Measurements from ENCODE around the gene KRT75.
"Not testable (repeated sequence)": the region's sequence is repeated elsewhere in the genome, so short reads cannot be mapped to it uniquely, and the experiment has no call there.

KRT75 gene

GRCh38 chr12:52434081-52434733 lies at the start of gene KRT75:
KRT75 (minus strand) TSS chr12:52434371; CDS start chr12:52434304, 67 bp downstream.
- no peak for DNase-seq

DNA sequence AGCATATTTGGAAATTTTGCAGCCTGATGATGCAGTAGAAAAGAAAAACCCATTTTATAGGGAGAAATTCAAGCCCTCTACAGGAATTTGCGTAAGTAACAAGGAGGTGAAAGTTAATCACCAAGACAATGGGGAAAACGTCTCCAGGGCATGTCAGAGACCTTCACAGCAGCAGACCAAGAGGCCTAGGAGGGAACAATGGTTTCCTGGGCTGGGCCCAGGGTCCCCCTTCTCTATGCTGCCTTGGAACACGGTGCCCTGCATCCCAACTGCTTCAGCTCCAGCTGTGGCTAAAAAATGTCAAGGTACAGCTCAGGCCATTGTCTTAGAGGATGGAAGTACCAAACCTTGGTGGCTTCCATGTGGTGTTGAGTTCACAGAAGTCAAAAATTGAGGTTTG lies 45.9 kb upstream of the KRT75 start:
- DNase-seq: no peak

- DNase-seq: no peak
Measured at GRCh38 chr12:52477651-52478050, 43.5 kb upstream of the KRT75 start.

DNA sequence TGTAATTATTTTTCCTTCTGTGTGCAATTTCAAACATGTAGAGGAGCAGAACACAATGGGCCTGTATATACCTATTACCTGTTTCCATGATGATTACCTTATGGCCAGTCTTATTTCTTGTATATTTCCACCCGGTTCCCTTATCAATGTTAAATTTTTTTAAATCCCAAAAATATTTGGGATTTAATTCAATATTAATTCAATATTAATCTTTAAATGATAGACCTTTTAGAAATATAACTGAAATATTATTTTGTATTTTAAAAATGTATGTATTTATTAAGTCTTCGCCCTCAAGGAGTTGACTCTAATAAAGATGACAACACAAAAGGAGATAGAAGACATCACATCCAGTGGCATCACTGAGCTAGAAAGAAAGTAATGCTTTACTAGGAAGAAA lies 40.0 kb upstream of the KRT75 start:
- no peak for DNase-seq

DNA sequence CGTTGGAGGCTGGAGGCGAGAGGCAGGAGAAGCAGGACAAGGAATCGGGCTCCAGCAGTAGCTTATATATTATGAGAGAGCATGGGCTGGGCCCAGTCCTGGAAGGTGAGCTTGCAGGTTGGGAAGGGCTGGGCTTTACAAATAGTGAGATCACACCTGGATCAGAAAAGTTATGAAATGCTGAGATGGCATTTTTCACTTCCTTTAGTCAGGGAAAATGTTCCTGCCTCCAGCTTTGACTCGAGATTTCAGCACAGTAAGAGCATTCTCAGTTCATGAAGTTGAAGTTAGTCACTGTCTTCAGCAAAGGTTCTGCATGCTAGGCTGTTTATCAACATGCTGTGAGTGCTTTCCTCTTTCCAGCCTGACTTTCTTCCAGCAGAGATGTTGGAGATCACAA lies 39.6 kb upstream of the KRT75 start, which contains the start of gene KRT6C:
TSS of gene KRT6C (minus strand) at position 38 of the 400 bp plus-strand sequence. CDS start 68 bp downstream, outside the sequence.
- no peak for DNase-seq

- no peak for DNase-seq
Measured at GRCh38 chr12:52469853-52470252, 35.7 kb upstream of the KRT75 start.

DNA sequence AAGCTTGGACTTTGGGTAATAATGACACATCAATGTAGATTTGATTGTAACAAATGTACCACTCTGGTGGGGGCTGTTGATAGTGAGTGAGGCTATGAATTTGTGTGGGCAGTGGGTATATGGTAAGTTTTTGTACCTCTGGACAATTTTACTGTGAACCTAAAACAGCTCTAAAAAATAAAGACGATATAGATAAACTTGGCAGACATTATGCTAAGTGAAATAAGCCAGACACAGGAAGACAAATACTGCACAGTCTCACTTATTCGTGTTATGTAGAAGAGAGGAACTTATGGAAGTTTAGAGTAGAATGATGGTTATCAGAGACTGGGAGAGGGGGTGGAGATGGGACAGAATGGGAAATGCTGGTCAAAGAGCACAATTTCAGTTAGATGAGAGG lies 30.7 kb upstream of the KRT75 start:
- no peak for DNase-seq

DNA sequence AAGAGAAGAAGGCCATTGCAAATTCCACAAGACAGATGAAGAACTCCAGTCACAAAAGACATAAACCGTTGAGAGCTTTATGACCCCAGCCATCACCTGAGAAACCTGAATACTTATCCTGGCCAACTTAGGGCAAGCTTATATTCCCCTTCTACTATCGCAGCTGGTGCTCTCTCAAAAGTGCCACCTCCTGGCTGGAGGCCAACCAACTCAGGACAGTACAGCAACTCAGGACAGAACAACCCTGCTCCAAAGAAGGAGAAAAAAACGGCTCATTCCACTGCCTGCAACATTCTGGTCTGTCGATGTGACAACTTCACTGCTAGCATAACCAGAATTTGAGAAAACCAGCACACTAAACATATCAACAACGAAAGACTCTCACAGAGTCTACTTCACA lies 27.5 kb upstream of the KRT75 start:
- DNase-seq: no peak

DNA sequence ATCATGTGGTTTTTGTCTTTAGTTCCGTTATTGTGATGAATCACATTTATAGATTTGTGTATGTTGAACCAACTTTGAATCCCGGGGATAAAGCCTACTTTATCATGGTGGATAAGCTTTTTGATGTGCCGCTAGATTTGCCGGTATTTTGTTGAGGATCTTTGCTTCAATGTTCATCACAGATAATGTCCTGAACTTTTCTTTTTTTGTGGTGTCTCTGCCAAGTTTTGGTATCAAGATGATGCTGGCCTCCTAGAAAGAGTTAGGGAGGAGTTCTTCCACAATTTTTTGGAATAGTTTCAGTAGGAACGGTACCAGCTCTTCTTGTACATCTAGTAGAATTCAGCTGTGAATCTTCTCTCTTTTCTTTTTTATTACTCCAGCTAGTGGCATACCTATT lies 24.7 kb upstream of the KRT75 start:
- DNase-seq: no peak

DNA sequence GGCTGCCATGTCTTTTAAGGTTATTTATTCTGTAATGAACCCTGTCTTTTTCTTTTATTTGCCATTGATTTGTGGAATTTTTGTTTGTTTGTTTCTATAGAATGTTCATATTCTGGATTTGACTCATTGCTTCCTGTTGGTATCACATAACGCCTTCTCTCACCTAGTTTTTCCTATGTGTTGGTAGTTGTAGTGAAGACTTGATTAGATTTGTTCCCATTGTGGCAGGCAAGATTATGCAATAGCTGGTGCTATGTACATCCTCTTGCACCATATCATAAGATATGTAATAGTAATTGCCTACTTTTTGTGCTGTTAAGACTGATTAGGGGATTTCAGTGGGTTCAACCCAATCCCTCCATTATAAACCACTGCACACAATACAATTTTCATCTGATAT lies 21.6 kb upstream of the KRT75 start:
- no peak for DNase-seq

DNA sequence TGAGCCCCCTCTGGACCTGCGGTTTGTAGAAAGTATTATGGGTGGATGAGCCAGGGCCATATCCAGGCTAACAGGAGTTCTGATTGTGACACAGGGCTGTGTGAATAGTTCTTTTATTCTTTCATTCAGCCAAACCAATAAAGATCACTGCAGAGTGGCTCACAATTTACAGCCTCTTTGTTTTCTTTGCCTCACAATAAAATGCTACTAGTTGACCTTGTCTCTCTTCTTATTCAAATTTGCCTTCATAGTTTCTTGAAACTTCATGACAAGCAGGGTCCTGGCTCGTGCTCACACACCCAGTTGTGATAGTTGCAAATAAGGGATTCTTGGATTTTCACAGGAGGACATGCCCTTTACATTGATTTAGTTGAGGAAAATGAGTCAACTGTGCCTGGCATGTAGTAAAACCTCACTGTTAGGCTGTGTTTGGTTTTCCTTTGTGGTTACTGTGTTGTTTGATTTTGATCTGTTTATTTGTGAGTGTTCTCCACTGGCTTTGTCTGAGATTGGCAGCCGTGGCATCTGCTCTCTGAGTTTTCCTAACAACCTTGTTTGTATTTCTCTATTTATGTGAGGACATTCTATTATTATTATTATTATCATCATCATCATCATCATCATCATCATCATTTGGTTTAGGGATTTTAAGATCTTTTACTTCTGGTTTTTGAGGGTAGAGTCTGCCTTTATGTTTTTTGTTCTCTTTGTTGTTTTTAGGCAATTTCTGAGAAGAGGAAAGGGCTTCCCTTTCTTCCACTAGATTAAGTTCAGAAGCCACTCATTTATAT lies 20.4 kb upstream of the KRT75 start:
- no peak for DNase-seq

DNA sequence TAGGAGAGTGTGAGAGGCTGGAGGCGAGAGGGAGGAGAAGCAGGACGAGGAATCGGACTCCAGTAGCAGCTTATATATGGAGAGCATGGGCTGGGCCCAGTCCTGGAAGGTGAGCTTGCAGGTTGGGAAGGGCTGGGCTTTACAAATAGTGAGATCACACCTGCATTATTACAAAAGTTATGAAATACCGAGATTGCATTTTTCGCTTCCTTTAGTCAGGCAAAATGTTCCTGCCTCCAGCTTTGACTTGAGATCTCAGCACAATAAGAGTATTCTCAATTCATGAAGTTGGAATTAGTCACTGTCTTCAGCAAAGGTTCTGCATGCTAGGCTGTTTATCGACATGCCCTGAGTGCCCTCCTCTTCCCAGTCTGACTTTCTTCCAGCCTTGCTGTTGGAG lies 17.9 kb upstream of the KRT75 start, which contains the start of gene KRT6B:
TSS of gene KRT6B (minus strand) at position 46 of the 400 bp plus-strand sequence. CDS start 68 bp downstream, outside the sequence.
- DNase-seq: no peak

- DNase-seq: no peak
Measured at GRCh38 chr12:52448228-52448627, 14.1 kb upstream of the KRT75 start.

DNA sequence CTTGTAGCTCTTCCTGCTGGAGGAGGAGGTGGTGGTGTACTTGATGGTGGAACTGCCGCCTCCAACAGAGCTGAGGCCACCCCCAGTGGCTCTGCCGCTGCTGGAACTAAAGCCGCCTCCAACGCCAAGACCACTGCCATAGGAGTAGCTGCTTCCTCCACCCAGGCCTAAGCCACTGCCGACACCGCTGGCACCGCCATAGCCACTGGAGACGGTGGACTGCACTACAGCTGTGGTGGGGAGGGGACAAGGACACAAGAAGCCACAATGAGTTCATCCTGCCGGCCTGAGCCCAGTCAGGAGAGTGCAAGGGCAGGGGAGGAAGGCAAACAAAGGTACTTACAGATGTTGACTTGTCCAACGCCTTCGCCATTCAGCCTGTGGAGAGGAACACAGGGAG lies 13.0 kb upstream of the KRT75 start:
- DNase-seq: not testable (repeated sequence)

DNA sequence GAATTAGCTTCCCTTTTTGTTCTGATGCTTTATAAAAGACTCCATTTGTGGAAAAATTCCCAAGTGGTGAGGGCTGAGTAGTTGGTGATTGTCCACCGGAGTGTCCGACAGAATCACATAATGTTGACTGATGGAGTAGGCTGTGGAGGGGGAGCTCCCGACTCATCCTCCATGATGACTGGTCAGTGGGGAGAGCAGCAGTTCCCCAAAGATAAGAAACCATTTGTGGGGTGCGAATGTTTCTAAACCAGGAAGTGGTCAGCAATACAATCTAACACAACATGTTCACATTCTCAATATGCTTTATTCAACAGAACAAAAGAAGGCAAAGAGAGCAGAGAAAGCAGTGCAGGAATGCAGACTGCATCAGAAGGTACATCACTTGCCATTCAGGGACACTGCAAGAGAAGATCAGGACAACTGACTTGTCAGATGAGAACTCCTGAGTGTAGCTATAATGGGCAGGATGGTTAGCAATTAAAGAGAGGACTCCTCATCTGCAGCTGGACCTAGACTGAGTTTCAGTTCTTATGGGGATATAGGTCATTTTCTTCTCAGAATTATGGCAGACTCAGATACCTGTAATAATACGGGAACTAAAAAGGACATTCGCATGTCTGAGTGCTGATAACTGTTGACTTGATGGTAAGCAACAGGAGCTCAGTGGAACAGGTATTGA lies 12.3 kb upstream of the KRT75 start:
- DNase-seq: no peak

GRCh38 chr12:52445876-52446275 lies 11.7 kb upstream of the KRT75 start:
- DNase-seq: no peak

GRCh38 chr12:52444647-52445595 lies 10.8 kb upstream of the KRT75 start:
- DNase-seq: no peak

GRCh38 chr12:52443966-52444365 lies 9.8 kb upstream of the KRT75 start:
- no peak for DNase-seq

- DNase-seq: no peak
Measured at GRCh38 chr12:52442600-52443061, 8.5 kb upstream of the KRT75 start.

GRCh38 chr12:52441320-52441911 lies 7.2 kb upstream of the KRT75 start:
- DNase-seq: no peak

- DNase-seq: no peak
Measured at GRCh38 chr12:52440821-52441319, 6.7 kb upstream of the KRT75 start.

- DNase-seq: no peak
Measured at GRCh38 chr12:52439845-52440244, 5.7 kb upstream of the KRT75 start.
